ENCODE data around the gene ROCK2. TPM values are rescaled to one million over a fixed set of nuclear protein-coding genes. Genes with fewer than 3 reads are reported as not detected.
"Not testable (repeated sequence)": the region's sequence is repeated elsewhere in the genome, so short reads cannot be mapped to it uniquely, and the experiment has no call there.

Gene ROCK2
- polyA plus RNA-seq, 2 of the 4 experiments (the other 2 are of a cell fraction) = 34.0 to 38.7 TPM

DNA sequence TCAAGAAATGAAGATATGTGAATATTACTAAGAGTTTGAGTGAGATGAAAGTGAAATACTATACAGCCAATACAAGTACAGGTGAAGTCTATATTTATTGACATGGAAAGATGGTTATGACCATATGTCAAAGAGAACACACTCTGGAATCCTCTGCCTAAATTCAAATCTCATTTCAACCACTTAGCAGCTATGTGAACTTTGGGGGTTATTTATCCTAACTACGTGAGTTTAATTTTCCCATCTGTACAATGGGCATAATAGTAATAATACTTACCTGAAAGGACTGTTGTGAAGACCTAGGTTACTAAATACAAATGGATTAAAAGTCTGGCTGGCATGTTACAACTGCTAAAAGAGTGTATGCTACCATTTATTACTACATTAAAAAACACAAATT lies 79.6 kb downstream of the ROCK2 start:
- WGBS (ENCODE audit: missing lambda C conversion rate) = 98% methylated on average over 1 of the region's 1 CpG
- no peak overlapping the region for H3K27ac ChIP-seq
- H3K4me1 ChIP-seq = no peaks in the 10 kb centered on the region
- TF ChIP-seq KDM5A (IDR thresholded peaks at IDR 0.05) = no peak
- 0 out of 2 replicates have a peak, but pooled peaks have one; percentile 60 for TF ChIP-seq KDM1A (IDR thresholded peaks at IDR 0.05; ENCODE audit: low read depth)
- FAIRE-seq (no peak), DNase-seq (ENCODE audit: low read depth in 1 of 2, low spot score in 1 of 2) (no peak), ATAC-seq (no peak)
- POLR2A ChIA-PET = no interaction called here
- H3K4me3 ChIP-seq = no peak overlapping the region
- no peaks in the 10 kb centered on the region for H3K9me3 ChIP-seq
- H3K4me2 ChIP-seq = no peak overlapping the region
- CTCF ChIA-PET = no interaction called here

DNA sequence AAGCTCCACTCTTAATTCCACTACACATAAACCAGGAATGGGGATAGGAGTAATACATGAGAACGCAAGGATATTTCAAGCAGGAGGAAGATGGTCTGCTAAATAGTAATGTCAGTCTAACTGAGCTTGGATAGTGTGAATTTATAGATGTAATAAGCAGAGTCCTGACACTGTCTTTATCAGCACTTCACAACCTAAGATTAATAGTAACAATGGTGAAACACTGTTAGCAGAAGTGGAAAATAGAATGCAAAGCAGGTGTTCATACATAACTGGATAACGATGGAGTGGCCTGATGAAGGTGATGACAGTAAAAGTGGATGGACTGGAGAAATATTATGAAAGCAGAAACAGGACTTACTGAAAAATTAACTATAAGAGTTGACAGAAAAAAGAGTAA lies 80.4 kb downstream of the ROCK2 start:
- ATAC-seq = no peak
- Histone ChIP-seq H3K9me3 (no peaks in the 10 kb centered on the region), H3K4me2 (no peak overlapping the region), H3K4me1 (no peaks in the 10 kb centered on the region), H3K4me3 (no peak overlapping the region), H3K27ac (no peak overlapping the region)
- TF ChIP-seq KDM5A (IDR thresholded peaks at IDR 0.05) (no peak), TP53 (CRISPR knock-in tag; IDR thresholded peaks at IDR 0.05) (no peak), PHF8 (IDR thresholded peaks at IDR 0.05; ENCODE audit: borderline replicate concordance, low read depth) (no peak)
- FAIRE-seq = peak; percentile 82
- POLR2A ChIA-PET = no interaction called here
- CTCF ChIA-PET = interaction anchor here (0.7 kb wide), 1 partner anchor 180 kb away, joined by 4 read pairs; no protein-coding TSS in a partner anchor
- no peak for DNase-seq (ENCODE audit: low read depth in 1 of 2, low spot score in 1 of 2)
- 94% methylated on average over 2 of the region's 2 CpGs for WGBS (ENCODE audit: missing lambda C conversion rate)

DNA sequence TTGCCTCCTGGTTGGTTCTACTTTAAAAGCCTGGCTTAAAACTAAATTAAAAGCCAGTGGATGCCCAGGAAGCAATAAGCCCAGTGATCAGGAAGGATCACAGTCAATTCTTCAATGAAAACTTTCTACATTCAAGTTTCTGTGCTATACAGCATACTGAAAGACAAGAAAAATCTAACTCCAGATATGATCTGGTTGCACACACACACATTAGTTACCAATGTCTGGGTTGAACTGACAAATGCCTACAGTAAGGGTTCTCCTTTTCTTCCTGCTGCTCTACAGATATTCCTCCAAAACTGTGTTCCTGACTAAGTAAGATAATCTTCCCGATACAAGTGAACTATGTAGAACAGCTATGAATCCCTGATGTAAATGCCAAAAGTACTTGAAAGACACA lies 81.3 kb downstream of the ROCK2 start:
- no peak for FAIRE-seq
- CTCF ChIA-PET = interaction anchor here (0.7 kb wide), 1 partner anchor 180 kb away, joined by 4 read pairs; no protein-coding TSS in a partner anchor
- DNase-seq (ENCODE audit: low read depth in 1 of 2, low spot score in 1 of 2) = no peak
- H3K27ac ChIP-seq = no peak overlapping the region
- no peaks in the 10 kb centered on the region for H3K4me1 ChIP-seq
- no peaks in the 10 kb centered on the region for H3K9me3 ChIP-seq
- no peak overlapping the region for H3K4me2 ChIP-seq
- WGBS (ENCODE audit: missing lambda C conversion rate) = 96% methylated on average over 1 of the region's 1 CpG
- no peak for ATAC-seq
- POLR2A ChIA-PET = no interaction called here
- TF ChIP-seq CHD2 (IDR thresholded peaks at IDR 0.05; ENCODE audit: low read length, partially characterized antibody) (no peak), RFX5 (IDR thresholded peaks at IDR 0.05) (no peak), FOSB (CRISPR knock-in tag; IDR thresholded peaks at IDR 0.05) (no peak), MAZ (IDR thresholded peaks at IDR 0.05; ENCODE audit: borderline replicate concordance, low read depth, low read length) (no peak), JUN (IDR thresholded peaks at IDR 0.05) (no peak), RCOR1 (IDR thresholded peaks at IDR 0.05; ENCODE audit: low read depth, low read length) (no peak), ZFP36 (IDR thresholded peaks at IDR 0.05; ENCODE audit: borderline replicate concordance, partially characterized antibody) (no peak), TFCP2L1 (CRISPR knock-in tag; IDR thresholded peaks at IDR 0.05) (no peak), BHLHE40 (IDR thresholded peaks at IDR 0.05; ENCODE audit: low read depth, low read length) (no peak), FOSL2 (IDR thresholded peaks at IDR 0.05) (no peak), FOSL2 (CRISPR knock-in tag; IDR thresholded peaks at IDR 0.05) (no peak)
- TF ChIP-seq, protein P1, sequence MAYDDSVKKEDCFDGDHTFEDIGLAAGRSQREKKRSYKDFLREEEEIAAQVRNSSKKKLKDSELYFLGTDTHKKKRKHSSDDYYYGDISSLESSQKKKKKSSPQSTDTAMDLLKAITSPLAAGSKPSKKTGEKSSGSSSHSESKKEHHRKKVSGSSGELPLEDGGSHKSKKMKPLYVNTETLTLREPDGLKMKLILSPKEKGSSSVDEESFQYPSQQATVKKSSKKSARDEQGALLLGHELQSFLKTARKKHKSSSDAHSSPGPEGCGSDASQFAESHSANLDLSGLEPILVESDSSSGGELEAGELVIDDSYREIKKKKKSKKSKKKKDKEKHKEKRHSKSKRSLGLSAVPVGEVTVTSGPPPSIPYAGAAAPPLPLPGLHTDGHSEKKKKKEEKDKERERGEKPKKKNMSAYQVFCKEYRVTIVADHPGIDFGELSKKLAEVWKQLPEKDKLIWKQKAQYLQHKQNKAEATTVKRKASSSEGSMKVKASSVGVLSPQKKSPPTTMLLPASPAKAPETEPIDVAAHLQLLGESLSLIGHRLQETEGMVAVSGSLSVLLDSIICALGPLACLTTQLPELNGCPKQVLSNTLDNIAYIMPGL (CRISPR knock-in tag; IDR thresholded peaks at IDR 0.05; ENCODE audit: borderline replicate concordance) = no peak
- TF ChIP-seq, protein P2, sequence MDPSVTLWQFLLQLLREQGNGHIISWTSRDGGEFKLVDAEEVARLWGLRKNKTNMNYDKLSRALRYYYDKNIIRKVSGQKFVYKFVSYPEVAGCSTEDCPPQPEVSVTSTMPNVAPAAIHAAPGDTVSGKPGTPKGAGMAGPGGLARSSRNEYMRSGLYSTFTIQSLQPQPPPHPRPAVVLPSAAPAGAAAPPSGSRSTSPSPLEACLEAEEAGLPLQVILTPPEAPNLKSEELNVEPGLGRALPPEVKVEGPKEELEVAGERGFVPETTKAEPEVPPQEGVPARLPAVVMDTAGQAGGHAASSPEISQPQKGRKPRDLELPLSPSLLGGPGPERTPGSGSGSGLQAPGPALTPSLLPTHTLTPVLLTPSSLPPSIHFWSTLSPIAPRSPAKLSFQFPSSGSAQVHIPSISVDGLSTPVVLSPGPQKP (IDR thresholded peaks at IDR 0.05; ENCODE audit: low read depth, low read length) = no peak
- no peak overlapping the region for H3K4me3 ChIP-seq

DNA sequence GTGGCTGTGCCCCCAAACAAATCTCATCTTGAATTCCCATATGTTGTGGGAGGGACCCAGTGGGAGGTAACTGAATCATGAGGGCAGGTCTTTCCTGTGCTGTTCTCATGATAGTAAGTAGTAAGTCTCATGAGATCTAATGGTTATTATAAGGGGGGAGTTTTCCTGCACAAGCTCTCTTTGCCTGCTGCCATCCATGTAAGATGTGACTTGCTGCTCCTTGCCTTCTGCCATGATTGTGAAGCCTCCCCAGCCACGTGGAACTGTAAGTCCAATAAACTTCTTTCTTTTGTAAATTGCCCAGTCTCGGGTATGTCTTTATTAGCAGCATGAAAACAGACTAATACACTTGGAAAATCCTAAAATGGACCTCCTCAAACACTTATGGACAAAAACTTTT lies 82.0 kb downstream of the ROCK2 start:
- H3K4me1 ChIP-seq; H3K4me2 ChIP-seq; H3K4me3 ChIP-seq; H3K27ac ChIP-seq; H3K9me3 ChIP-seq; POLR2A ChIA-PET; ATAC-seq; DNase-seq (ENCODE audit: low read depth in 1 of 2, low spot score in 1 of 2); FAIRE-seq: not testable (repeated sequence)
- WGBS (ENCODE audit: missing lambda C conversion rate) = 93% methylated on average over 2 of the region's 2 CpGs
- CTCF ChIA-PET = interaction anchor here (1.2 kb wide), 1 partner anchor 156 kb away, joined by 3 read pairs; no protein-coding TSS in a partner anchor

DNA sequence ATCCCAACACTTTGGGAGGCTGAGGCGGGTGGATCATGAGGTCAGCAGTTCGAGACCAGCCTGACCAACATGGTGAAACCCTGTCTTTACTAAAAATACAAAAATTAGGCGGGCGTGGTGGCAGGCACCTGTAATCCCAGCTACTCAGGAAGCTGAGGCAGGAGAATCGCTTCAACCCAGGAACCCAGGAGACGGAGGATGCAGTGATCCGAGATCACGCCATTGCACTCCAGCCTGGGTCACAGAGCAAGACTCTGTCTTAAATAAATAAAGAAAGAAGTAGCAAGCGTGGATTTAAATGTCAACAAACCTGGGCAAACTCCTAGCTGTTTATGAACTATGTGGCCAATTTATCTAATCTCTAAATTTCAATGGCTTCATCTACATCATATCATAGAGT lies 82.9 kb downstream of the ROCK2 start:
- POLR2A ChIA-PET = not testable (repeated sequence)

More for the DNA sequence above, 82.9 kb downstream of the ROCK2 start:
- WGBS (ENCODE audit: missing lambda C conversion rate) = 87% methylated on average over 9 of the region's 9 CpGs
- H3K4me2 ChIP-seq; H3K9me3 ChIP-seq; FAIRE-seq; ATAC-seq; H3K4me3 ChIP-seq; H3K27ac ChIP-seq; DNase-seq (ENCODE audit: low read depth in 1 of 2, low spot score in 1 of 2); H3K4me1 ChIP-seq: not testable (repeated sequence)
- CTCF ChIA-PET = interaction anchor here (0.6 to 2.5 kb wide), 6 partner anchors 24 to 156 kb away, joined by 3 to 7 read pairs (median 5); a partner anchor contains a TSS
